Measurements from ENCODE around the gene GGNBP2. TPM values are rescaled to one million over a fixed set of nuclear protein-coding genes. Genes with fewer than 3 reads are reported as not detected.

GGNBP2 gene
- total RNA-seq, 1 experiment from 2014 or later = 57.2 TPM

- in situ Hi-C loops (cut with HindIII; ENCODE audit: low pct_unique_long_range_greater_than_20kb, low sequenced_read_pairs) (no loop called here), intact Hi-C loops (cut with micrococcal nuclease; ENCODE audit: unreplicated experiment) (loop anchor here (10.0 kb wide), 1 partner anchor 82 kb away; no protein-coding TSS in a partner anchor)
- ATAC-seq = no peak
- no peaks in the 10 kb centered on the region for H3K27me3 ChIP-seq (ENCODE audit: control insufficient read depth, insufficient read depth, low read length)
- H3K9me3 ChIP-seq (ENCODE audit: control insufficient read depth, insufficient read depth, low read depth, low read length) = no peaks in the 10 kb centered on the region
- H3K27ac ChIP-seq (ENCODE audit: low read length) = no peak overlapping the region
- no peaks in the 10 kb centered on the region for H3K36me3 ChIP-seq (ENCODE audit: control insufficient read depth, insufficient read depth, low read length)
- TF ChIP-seq REST (IDR thresholded peaks at IDR 0.05; ENCODE audit: insufficient read depth in 1 of 2, low read depth in 2 of 2, low read length in 1 of 2) = no peak
- no peak for TF ChIP-seq TCF7L2 (IDR thresholded peaks at IDR 0.05; ENCODE audit: low read depth, low read length)
- TF ChIP-seq POLR2AphosphoS5 (IDR thresholded peaks at IDR 0.05; ENCODE audit: low read depth, low read length) = no peak
- TF ChIP-seq CTCF (IDR thresholded peaks at IDR 0.05) = no peak
- no peak for TF ChIP-seq SIN3A (IDR thresholded peaks at IDR 0.05; ENCODE audit: borderline replicate concordance, insufficient read depth, low read depth, low read length)
- no peak overlapping the region for H3K4me3 ChIP-seq (ENCODE audit: low read depth in 2 of 2, low read length in 2 of 2)
- no peaks in the 10 kb centered on the region for H3K4me1 ChIP-seq (ENCODE audit: control insufficient read depth, insufficient read depth, low read length)
- no peak for DNase-seq (ENCODE audit: low read depth, low spot score)
- CTCF ChIA-PET = no interaction called here
- BruUV-seq (replicated peaks) = no TSS peak
- POLR2A ChIA-PET = no interaction called here
Observed at GRCh38 chr17:36623281-36623680, 78.6 kb downstream of the GGNBP2 start.

- DNase-seq (ENCODE audit: low read depth, low spot score) (no peak), ATAC-seq (no peak)
- H3K27ac ChIP-seq (ENCODE audit: low read length) = no peak overlapping the region
- TF ChIP-seq CTCF (IDR thresholded peaks at IDR 0.05) (no peak), TCF7L2 (IDR thresholded peaks at IDR 0.05; ENCODE audit: low read depth, low read length) (no peak), POLR2AphosphoS5 (IDR thresholded peaks at IDR 0.05; ENCODE audit: low read depth, low read length) (no peak), SIN3A (IDR thresholded peaks at IDR 0.05; ENCODE audit: borderline replicate concordance, insufficient read depth, low read depth, low read length) (no peak), REST (IDR thresholded peaks at IDR 0.05; ENCODE audit: insufficient read depth in 1 of 2, low read depth in 2 of 2, low read length in 1 of 2) (no peak)
- POLR2A ChIA-PET = no interaction called here
- H3K27me3 ChIP-seq (ENCODE audit: control insufficient read depth, insufficient read depth, low read length) = no peaks in the 10 kb centered on the region
- H3K9me3 ChIP-seq (ENCODE audit: control insufficient read depth, insufficient read depth, low read depth, low read length) = no peaks in the 10 kb centered on the region
- no peaks in the 10 kb centered on the region for H3K4me1 ChIP-seq (ENCODE audit: control insufficient read depth, insufficient read depth, low read length)
- intact Hi-C loops (cut with micrococcal nuclease; ENCODE audit: unreplicated experiment) (loop anchor here (5.0 to 10.0 kb wide), 2 partner anchors 80 to 132 kb away; no protein-coding TSS in a partner anchor), in situ Hi-C loops (cut with HindIII; ENCODE audit: low pct_unique_long_range_greater_than_20kb, low sequenced_read_pairs) (no loop called here)
- H3K4me3 ChIP-seq (ENCODE audit: low read depth in 2 of 2, low read length in 2 of 2) = no peak overlapping the region
- no peaks in the 10 kb centered on the region for H3K36me3 ChIP-seq (ENCODE audit: control insufficient read depth, insufficient read depth, low read length)
- CTCF ChIA-PET = no interaction called here
- no TSS peak for BruUV-seq (replicated peaks)
Observed at GRCh38 chr17:36625188-36625587, 80.5 kb downstream of the GGNBP2 start.

Measured in Panc1 (cell line).